HUDEP-2 (cell line): Measurements from ENCODE around the gene COPZ2.
"Not testable (repeated sequence)": the region's sequence is repeated elsewhere in the genome, so short reads cannot be mapped to it uniquely, and the experiment has no call there.

Source experiments
- DNase-seq, 76 experiments: peaks; one replicate each; lab custom pipeline; 2025; ENCODE audit not compliant: unreplicated experiment in 76 of 76; lab: John Stamatoyannopoulos, UW

Gene COPZ2, protein sequence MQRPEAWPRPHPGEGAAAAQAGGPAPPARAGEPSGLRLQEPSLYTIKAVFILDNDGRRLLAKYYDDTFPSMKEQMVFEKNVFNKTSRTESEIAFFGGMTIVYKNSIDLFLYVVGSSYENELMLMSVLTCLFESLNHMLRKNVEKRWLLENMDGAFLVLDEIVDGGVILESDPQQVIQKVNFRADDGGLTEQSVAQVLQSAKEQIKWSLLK

GRCh38 chr17:48037036-48037837 lies at the start of gene COPZ2:
COPZ2 (minus strand) TSS chr17:48037797; CDS start chr17:48037777, 20 bp downstream.
- DNase-seq: peak in 53 of 76 experiments; percentile 5 to 70 (median 44)

DNA sequence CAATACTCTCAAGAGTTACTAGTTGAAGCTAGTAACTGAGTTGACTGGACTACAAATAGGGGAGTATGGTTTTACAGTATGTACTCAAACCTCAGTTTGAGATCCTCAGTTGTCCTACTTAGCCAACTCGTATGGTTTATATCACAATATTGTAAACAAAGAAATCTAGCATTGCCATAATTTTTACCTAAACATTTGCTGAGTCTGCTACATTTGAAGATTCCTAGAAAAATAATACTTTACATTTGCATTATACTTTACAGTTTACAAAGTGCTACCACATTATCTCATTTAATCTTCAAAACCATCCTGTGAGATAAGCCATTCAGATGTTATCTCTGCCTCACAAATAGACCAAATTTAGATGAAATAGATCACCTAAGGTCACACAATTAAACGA lies 47.3 kb upstream of the COPZ2 start:
- no peak for DNase-seq

GRCh38 chr17:48081858-48082257 lies 44.3 kb upstream of the COPZ2 start:
- DNase-seq: no peak

DNA sequence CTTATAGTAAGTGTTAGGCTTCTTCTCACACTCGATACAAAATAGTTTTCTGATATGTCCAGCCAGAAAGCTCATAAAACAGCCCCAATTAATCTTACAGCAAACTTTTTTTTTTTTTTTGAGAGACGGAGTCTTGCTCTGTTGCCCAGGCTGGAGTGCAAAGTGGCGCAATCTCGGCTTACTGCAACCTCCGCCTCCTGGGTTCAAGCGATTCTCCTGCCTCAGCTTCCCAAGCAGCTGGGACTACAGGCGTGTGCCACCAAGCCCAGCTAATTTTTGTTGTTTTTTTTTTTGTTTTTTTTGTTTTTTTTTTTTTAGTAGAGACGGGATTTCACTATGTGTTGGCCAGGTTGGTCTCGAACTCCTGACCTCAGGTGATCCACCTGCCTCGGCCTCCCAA lies 39.6 kb upstream of the COPZ2 start:
- not testable (repeated sequence) for DNase-seq

DNA sequence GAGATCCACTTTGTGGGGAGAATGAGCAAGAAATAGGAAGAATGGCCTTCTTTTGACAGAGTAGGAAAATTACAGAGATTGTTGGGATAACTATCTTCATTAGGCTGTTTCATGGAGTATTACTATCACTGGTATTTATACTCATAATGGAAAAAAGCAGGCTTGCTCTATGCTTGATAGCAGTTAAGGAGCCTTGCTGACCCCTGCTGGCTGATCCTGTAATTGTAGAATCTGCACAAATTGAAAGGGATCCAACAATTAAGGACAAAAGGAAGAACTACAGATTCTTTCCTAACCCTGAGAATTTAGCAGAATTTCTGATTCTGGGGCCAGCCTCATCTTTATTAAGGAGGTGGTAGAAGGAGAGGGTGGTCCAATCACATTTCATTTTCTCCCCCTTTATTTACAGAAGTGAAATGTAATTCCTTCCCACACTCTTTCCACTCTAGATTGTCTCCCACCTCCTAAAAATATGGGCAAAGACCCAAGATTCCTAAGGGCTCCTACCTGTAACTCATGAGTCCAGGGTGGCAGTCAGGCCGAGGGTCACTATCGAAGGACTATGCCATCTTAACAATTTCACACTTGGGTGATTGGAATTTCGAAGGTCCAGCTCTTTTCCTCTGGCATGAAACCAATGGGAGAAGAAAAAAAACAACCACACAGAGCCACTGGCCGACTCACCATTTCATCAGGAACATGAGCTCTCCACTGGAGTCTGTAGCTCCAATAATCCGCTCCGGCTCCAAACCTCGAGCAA lies 36.9 kb upstream of the COPZ2 start:
- DNase-seq: peak in 62 of 76 experiments; percentile 8 to 81 (median 51)

DNA sequence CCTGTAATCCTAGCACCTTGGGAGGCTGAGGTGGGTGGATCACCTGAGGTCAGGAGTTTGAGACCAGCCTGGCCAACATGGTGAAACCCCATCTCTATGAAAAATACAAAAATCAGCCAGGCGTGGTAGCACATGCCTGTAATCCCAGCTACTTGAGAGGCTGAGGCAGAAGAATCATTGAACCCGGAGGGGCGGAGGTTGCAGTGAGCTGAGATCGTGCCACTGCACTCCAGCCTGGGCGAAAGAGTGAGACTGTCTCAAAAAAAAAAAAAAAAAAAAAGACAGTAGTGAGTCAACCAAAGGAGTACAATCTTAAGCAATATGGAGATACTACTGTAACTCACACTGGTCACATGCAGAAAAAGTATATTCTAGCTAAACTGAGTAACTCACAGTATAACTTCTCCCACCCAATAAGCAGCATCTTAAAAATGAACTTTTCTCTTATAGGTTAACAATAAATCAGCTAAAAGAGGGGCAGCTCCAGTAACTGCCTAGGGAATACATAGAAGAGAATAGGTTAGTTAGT lies 36.0 kb upstream of the COPZ2 start:
- not testable (repeated sequence) for DNase-seq

GRCh38 chr17:48072811-48073210 lies 35.2 kb upstream of the COPZ2 start:
- not testable (repeated sequence) for DNase-seq

DNA sequence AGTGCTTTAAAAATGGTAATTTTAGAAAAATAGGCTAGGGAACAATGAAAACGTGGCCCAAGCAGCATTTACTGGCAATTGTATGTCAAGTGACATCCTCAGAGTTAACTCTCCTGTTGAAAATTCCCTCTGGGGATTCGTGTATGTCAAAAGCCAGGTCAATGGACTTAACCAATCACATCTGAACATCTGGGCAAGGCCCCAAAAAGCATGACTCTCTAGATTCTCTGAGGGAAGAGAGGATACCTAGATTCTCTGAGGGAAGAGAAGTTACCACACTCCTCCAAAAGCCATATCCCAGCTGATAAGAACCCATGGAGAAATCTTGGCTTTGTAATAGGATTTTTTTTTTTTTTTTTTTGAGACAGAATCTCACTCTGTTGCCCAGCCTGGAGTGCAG lies 34.1 kb upstream of the COPZ2 start:
- DNase-seq: no peak

DNA sequence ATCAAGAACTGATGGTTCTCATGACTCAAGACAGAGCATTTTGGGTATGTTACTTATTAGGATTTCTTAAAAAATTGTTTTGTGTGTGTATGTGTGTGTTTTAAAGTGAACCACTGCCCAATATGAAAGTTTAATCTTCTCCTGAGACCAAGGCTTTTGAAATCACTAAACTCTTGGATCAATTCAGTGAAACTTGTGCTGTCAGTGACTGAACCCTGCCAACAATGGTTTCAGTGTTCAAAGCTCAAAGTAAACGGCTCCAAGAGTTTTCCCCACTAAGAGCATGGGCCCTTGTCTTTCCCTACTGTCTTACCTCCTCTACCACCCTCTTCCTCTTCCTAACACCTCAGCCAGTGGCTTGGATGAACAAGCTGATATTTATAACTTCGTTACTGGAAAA lies 32.6 kb upstream of the COPZ2 start:
- DNase-seq: no peak

DNA sequence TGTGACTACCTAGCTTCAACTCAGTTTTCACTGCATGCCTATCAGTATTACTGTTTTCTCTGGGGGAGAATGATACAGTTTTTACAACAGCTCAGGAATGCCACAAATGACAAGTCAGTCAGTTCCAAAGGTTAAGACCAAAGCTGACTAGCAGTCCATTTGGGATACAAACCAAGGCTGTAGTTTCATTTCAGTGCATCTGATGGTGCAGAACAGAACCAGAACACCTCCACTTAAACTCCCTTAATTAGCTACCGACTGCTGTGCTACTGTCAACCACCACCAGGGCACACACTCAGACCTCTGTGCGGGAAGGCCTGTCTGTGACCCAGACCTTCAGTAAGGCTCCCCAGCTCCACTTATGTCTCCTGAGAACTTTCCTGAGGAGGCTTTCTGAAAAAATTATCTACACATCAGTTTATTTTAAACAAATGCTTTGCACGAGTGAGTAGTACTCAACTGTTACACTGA lies 30.9 kb upstream of the COPZ2 start:
- DNase-seq: peak in 10 of 76 experiments; percentile 3 to 30 (median 13)

DNA sequence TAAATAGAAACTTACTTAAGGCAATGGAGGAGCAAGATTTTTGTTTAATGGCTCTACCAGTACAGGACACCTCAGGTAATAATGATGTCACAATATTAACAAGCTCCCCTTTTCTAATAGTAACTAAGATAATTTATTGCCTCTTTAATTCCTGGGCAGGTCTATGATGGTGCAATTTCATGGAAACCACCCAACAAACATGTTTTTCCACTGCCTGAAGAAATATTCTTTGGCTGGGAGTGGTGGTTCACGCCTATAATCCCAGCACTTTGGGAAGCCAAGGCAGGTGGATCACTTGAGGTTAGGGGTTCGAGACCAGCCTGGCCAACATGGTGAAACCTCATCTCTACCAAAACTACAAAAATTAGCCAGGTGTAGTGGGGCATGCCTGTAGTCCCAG lies 30.2 kb upstream of the COPZ2 start:
- not testable (repeated sequence) for DNase-seq

DNA sequence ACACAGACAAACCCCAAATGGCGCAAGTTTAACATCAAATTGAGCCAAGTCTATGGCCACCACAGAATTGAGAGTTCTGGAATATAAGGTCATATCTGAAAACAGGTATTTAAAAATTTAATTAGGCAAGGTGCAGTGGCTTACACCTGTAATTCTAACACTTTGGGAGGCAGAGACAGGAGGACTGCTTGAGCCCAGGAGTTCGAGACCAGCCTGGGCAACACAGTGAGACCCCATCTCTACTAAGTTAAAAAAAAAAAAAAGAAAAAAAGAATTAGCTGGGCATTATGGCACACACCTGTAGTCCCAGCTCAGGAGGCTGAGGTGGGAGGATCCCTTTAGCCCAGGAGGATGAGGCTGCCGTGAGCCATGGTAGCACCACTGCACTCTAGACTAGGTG lies 29.6 kb upstream of the COPZ2 start:
- DNase-seq: no peak

DNA sequence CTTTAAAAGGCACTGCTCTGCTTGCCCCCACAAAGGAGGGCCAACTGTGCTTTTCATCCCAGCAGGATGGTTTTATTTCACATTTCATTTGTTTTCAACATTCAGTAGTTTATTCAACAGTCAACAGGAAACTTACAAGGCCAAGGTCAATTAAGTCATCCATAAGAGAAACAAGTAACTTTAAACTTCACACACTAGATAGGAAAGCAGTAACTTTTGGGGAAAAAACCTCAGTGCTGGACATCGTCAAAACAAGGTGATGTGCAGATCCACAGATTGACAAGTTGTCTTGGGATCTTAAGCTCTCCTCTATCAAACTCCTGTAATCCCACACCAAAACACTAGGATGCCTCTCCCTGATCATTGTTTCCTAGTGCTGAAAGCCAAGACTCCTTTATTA lies 29.1 kb upstream of the COPZ2 start:
- no peak for DNase-seq

GRCh38 chr17:48066192-48066591 lies 28.6 kb upstream of the COPZ2 start:
- no peak for DNase-seq

DNA sequence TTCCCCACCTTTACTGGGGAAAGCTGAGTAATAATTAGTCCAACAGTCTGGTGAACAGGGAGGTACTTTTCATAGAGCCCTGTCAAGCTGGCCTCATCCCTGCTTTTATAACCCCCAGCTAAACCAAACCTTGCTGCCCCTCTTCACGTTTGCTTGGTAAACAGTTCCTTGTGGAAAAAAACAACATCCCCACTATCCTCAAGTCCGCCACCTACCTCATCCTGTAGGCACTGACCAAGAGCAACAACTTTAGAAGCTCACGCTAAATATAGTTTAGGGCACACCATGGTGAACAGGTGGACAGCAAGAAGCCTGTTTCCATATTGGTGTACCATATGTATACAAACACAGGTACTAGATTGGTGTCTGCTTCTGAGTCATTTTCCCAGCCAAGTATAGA lies 27.0 kb upstream of the COPZ2 start:
- no peak for DNase-seq

DNA sequence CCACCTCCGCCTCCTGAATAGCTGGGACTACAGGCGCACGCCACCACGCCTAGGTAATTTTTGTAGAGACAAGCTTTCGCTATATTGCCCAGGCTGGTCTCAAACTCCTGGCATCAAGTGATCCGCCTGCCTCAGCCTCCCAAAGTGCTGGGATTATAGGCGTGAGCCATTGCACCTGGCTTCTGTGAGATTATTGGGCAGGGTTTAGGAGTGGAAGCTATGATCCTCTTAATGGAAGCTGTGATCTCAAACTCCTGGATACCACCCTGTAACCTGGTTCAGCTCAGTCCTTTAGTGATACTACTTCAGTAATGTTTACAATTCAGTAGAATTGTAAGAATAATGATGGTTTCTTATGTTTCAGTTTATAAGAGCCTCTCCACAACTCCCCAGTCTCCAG lies 24.7 kb upstream of the COPZ2 start:
- no peak for DNase-seq

DNA sequence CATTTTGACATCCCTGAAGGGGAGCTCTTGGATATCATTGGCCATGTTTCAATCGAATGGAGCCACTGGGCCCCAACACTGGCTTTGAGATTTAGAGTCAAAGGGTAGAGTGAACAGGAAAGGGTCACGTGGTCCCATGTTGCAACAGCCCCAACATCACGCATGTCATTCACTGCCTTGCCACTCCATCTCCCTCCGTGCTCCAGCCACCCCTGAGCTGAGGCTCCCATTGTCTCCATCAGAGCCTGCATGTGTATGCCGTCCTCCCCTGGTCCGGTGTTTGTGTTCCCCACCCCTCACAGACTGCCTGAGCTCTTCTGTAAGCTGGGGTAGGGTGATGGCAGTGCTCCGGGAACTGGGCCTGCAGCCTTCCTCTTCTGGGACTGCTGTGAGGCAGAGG lies 22.7 kb upstream of the COPZ2 start:
- no peak for DNase-seq

DNA sequence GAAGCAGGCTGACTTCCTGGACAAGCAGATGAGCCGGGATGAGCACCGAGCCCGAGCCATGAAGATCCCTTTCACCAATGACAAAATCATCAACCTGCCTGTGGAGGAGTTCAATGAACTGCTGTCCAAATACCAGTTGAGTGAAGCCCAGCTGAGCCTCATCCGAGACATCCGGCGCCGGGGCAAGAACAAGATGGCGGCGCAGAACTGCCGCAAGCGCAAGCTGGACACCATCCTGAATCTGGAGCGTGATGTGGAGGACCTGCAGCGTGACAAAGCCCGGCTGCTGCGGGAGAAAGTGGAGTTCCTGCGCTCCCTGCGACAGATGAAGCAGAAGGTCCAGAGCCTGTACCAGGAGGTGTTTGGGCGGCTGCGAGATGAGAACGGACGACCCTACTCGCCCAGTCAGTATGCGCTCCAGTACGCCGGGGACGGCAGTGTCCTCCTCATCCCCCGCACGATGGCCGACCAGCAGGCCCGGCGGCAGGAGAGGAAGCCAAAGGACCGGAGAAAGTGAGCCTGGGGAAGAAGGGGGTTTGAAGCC lies 21.6 kb upstream of the COPZ2 start:
- DNase-seq: no peak

DNA sequence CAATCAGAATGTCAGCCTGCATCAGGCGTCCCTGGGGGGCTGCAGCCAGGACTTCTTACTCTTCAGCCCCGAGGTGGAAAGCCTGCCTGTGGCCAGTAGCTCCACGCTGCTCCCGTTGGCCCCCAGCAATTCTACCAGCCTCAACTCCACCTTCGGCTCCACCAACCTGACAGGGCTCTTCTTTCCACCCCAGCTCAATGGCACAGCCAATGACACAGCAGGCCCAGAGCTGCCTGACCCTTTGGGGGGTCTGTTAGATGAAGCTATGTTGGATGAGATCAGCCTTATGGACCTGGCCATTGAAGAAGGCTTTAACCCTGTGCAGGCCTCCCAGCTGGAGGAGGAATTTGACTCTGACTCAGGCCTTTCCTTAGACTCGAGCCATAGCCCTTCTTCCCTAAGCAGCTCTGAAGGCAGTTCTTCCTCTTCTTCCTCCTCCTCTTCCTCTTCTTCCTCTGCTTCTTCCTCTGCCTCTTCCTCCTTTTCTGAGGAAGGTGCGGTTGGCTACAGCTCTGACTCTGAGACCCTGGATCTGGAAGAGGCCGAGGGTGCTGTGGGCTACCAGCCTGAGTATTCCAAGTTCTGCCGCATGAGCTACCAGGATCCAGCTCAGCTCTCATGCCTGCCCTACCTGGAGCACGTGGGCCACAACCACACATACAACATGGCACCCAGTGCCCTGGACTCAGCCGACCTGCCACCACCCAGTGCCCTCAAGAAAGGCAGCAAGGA lies 21.0 kb upstream of the COPZ2 start:
- no peak for DNase-seq

GRCh38 chr17:48057626-48058025 lies 20.0 kb upstream of the COPZ2 start:
- no peak for DNase-seq
